Hematopoietic multipotent progenitor cell treated with erythropoietin and hydrocortisone succinate and interleukin-3 and kit ligand, for 6 days (in vitro differentiated cells): ENCODE measurements around the gene CACNA1E.
A peak's percentile ranks its signal among the peaks of the same experiment; 100 is the strongest.

Experiments used
- DNase-seq: peaks from one replicate; pipeline ENCODE4 v3.0.0-alpha.2; 2015

The CACNA1E gene

DNA sequence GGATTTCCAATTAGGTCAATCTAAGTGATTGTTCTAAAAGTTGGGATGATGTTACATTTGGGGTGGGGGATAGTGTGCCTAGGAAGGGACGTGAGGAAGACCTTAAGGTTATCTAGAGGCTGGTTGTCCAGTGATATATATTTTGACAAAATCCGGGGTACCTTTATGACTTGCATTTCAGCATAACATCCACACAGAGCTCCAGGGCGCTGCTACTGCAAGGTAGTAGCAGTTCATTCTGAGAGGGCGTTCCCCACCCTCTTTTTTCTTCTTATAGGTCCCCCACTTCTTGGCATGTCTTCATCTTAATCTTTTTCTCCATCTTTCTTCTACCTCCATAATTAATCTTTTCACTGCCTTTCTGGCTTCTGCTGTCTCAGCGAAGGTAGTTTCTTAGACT lies 161.9 kb downstream of the CACNA1E start:
- no peak for DNase-seq

- no peak for DNase-seq
Measured at GRCh38 chr1:181646710-181647109, 163.4 kb downstream of the CACNA1E start.

- no peak for DNase-seq
Measured at GRCh38 chr1:181647314-181648035, 164.2 kb downstream of the CACNA1E start.

DNA sequence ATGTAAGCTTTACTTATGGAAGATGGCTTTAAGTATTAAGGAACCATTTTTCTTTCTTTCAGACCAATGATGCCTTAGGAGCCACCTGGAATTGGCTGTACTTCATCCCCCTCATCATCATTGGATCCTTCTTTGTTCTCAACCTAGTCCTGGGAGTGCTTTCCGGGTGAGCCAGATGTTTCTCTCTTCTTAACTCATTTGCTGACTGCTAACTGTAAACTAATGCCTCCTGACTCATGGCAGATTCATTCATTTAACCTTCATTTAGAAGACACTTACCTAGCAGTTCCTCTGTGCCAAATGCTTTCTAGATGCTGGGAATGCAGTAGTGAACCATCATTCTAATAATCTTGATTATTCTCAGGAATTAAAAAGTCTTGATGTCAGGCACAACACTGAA lies 168.0 kb downstream of the CACNA1E start:
- no peak for DNase-seq

DNA sequence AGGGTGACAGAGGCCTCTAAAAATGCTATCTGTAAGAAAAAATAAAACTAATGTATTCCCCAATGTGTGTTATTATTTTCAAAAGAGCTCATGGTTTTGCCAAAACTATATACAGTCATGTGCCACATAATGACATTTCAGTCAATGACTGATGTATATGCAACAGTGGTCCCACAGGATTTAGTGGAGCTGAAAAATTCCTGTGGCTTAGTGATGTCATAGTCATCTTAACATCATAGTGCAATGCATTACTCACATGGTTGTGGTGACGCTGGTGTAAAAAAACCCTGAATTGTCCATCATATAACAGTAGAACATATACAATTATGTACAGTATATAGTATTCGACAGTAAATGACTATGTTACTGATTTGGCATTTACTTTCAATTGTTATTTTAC lies 172.4 kb downstream of the CACNA1E start:
- DNase-seq = no peak

- DNase-seq = no peak
Measured at GRCh38 chr1:181656491-181656890, 173.2 kb downstream of the CACNA1E start.

DNA sequence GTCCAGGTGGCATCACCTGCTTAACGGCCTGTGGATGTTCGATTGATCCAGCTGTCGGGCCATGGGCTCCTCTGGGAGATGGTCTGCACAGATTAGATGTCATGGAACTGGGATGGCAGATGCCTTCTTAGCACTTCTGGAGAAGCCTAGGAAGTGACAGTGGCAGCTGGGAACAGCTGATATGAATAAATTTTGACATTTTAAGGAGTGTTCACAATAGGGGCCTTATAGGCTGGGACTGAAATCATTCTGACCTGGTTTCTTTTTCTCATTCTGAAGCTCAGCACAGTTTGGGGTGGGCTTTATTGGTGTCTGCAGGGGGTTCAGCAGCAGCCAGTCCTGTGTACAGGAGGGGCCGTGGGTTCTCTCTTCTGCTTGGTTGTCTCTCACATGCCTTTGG lies 175.3 kb downstream of the CACNA1E start:
- no peak for DNase-seq

- DNase-seq = no peak
Measured at GRCh38 chr1:181659321-181659957, 176.1 kb downstream of the CACNA1E start.

DNA sequence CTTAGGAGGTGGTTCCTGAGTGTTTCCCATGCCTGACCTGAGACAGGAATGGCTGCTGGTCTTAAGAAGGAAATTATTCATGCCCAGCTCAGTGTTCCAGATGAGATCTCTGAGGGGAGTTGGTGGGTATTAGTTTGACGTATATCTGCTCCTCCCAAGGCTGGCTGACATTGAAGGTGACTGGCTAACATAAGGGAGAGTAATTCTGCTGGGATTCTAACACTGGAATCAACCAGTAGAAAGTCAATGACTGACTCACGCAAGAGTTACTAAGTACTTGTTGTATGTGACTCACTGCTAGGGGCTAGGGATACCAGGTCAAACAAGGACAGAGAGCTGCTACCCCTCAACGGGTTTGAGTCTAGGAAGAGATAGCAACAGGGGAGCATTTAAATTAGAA lies 177.3 kb downstream of the CACNA1E start:
- no peak for DNase-seq

DNA sequence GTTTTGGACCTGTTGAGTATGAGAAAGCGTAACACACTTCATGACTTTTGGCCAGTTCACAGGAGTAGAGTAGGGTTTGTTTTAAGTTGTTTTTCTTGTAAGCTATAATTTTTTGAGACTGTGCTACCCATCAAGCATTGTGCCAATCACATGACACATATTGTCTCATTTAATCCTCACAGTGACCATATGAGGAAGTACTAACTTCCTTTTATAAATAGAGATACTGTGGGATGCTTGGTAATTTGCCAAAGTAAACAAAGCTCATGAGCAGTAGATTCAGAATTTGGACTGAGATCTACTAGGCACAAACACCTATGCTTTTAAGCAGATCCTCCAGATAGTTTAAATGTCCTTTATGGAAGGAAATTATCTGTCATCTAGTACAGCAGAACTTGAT lies 178.3 kb downstream of the CACNA1E start:
- no peak for DNase-seq

- no peak for DNase-seq
Measured at GRCh38 chr1:181662606-181663005, 179.3 kb downstream of the CACNA1E start.

DNA sequence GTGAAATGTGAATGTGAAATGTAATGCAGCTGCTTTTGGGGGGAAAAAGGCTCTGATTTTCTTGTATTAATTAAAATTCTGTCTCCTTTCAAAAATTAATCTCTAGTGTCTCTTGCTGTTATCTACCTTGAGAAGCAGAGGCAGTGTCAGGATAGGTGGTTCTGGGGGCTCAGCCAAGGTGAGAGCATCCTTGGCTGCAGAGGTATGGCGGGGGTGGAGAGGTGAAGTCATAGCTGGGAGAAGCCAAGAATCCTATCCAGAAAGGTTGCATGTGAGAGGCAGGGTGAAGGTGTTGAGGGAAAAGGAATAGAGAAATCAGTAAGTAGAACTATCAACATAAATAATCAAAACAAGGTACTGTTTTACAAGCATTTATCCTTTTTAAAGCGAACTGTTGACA lies 181.2 kb downstream of the CACNA1E start:
- DNase-seq = no peak

GRCh38 chr1:181669246-181669645 lies 185.9 kb downstream of the CACNA1E start:
- no peak for DNase-seq

GRCh38 chr1:181674617-181675016 lies 191.3 kb downstream of the CACNA1E start:
- DNase-seq = no peak

- DNase-seq = no peak
Measured at GRCh38 chr1:181675091-181675917, 192.0 kb downstream of the CACNA1E start.

DNA sequence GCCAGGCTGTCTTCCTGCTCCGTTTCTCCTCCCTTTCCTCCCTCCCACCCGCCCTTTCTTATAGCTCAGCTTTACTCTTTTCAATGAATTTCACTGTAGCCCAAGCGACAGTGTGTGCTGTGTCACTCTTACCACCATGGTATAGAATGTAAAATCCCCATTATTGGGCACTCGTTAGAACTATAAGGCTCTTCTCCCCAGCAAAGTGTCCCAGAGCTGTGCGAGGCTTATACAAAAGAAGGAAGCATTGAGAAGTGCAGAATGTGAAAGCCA lies 192.5 kb downstream of the CACNA1E start:
- no peak for DNase-seq

- DNase-seq = peak; percentile 65
Measured at GRCh38 chr1:181676269-181676668, 193.0 kb downstream of the CACNA1E start.

GRCh38 chr1:181680332-181680731 lies 197.0 kb downstream of the CACNA1E start:
- no peak for DNase-seq

DNA sequence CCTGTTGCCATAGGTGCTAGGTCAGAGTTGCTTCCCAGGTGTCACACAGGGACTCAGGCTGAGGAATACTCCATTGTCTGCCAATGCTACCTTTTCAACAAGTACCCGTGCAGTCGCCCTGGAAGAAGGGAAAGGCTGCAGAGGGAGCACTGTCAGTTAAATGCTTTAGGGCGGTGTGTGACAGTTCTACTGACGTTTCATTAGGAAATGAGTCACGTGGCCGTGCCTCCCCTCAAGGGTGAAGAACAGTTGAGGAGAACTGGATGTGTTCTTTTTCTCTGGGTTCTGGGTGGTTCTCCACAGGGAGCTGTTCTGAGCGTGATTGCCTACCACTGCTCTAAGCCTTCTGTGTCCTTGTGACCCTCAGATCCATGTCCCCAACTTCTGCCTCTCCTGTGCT lies 197.6 kb downstream of the CACNA1E start:
- no peak for DNase-seq

GRCh38 chr1:181685211-181685610 lies 201.9 kb downstream of the CACNA1E start:
- no peak for DNase-seq

DNA sequence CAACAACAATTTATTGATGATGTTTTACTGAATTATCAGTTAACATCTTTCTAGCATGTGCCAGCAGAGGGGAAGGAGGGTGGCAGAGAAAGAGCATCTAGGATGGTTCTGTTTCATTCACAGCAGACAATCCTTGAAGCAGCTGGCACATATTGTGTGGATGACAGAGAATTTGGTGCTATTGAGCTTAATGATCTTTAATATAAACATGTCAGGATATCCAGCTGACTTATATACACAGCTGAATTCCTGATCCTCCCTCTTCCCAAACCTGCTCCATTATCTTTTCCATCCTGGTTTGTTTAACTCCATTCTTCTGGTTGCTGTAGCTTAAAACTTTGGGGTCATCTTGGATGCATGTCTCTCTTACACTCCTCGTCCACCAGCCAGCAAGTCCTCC lies 218.6 kb downstream of the CACNA1E start:
- no peak for DNase-seq

DNA sequence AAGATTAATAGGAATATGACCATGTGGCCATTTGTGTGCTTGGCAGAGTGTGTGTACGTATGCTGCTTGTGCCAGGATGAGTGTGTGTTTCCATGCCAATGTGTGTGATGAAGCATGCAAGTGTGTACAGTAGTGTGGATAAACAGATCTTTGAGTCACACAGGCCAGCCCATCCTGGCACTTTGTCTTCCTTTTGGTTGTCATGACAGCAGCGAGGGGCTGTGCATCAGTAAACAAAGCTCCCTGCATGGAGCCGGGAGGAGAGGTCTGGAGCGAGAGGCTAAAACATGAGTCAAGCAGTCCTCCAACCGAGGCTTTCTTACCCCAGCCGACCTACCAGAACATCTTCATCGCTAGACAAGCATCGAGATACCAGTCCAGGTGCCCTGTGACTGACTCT lies 221.2 kb downstream of the CACNA1E start:
- no peak for DNase-seq

- DNase-seq = no peak
Measured at GRCh38 chr1:181711820-181712219, 228.5 kb downstream of the CACNA1E start.

DNA sequence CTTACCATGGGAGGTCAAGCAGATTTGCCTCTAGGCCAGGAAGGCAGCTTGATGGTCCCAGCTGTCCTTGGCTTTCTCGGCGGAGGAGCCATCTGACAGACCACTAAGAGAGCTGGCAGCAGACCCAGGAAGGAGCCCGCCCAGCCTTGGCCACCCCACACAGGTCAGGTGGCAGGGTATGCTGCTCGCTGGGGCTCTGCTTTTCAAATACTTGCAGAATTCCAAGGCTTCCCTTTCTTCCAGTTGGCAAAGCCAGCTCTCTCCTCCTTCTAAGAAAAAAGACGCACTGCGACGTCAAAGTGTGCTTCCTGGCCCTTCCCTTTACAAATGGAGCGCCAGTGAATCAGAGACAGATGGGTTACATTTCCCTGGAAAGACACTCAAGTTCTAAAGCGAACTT lies 229.4 kb downstream of the CACNA1E start:
- no peak for DNase-seq
